ENCODE measurements around the gene MAPT.

- TF ChIP-seq, protein P1, sequence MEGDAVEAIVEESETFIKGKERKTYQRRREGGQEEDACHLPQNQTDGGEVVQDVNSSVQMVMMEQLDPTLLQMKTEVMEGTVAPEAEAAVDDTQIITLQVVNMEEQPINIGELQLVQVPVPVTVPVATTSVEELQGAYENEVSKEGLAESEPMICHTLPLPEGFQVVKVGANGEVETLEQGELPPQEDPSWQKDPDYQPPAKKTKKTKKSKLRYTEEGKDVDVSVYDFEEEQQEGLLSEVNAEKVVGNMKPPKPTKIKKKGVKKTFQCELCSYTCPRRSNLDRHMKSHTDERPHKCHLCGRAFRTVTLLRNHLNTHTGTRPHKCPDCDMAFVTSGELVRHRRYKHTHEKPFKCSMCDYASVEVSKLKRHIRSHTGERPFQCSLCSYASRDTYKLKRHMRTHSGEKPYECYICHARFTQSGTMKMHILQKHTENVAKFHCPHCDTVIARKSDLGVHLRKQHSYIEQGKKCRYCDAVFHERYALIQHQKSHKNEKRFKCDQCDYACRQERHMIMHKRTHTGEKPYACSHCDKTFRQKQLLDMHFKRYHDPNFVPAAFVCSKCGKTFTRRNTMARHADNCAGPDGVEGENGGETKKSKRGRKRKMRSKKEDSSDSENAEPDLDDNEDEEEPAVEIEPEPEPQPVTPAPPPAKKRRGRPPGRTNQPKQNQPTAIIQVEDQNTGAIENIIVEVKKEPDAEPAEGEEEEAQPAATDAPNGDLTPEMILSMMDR (IDR thresholded peaks at IDR 0.05), result no peak
- TF ChIP-seq POLR2A (IDR thresholded peaks at IDR 0.05) (no peak), POLR2AphosphoS5 (IDR thresholded peaks at IDR 0.05; ENCODE audit: insufficient read depth in 1 of 2, low read depth in 1 of 2) (no peak)
Measured at GRCh38 chr17:46047398-46047797, 153.0 kb downstream of the MAPT start.
